Mesendoderm (in vitro differentiated cells): Measurements from ENCODE around the gene RBCK1.
"Not testable (repeated sequence)": the region's sequence is repeated elsewhere in the genome, so short reads cannot be mapped to it uniquely, and the experiment has no call there.

ENCODE experiments used
- DNase-seq: peaks from one replicate; pipeline ENCODE4 v3.0.0; 2013
- H2AK5ac ChIP-seq: 2 replicates; pipeline ENCODE4 v1.6.1; 2013; ENCODE audit warnings: low read length, inconsistent platforms
- H2BK120ac ChIP-seq: 2 replicates; pipeline ENCODE4 v1.6.1; 2013; ENCODE audit warnings: low read depth, mild to moderate bottlenecking, low read length, moderate library complexity, mixed read lengths
- H2BK15ac ChIP-seq: replicated peaks from 2 replicates; pipeline ENCODE4 v1.6.1; 2013; ENCODE audit warnings: low read depth, mild to moderate bottlenecking, moderate library complexity
- H2BK5ac ChIP-seq: 2 replicates; pipeline ENCODE4 v1.6.1; 2013; ENCODE audit warnings: low read length, inconsistent platforms
- H3K18ac ChIP-seq: 2 replicates; pipeline ENCODE4 v1.6.1; 2013; ENCODE audit warnings: mild to moderate bottlenecking, low read length, mixed read lengths
- H3K23ac ChIP-seq: one replicate; pipeline ENCODE4 v1.6.1; 2013; ENCODE audit warnings: low read length
- H3K27ac ChIP-seq: 2 replicates; pipeline ENCODE4 v1.5.1; 2013; ENCODE audit warnings: low read depth, mild to moderate bottlenecking, inconsistent platforms, low read length, moderate library complexity
- H3K27me3 ChIP-seq: 2 replicates; pipeline ENCODE4 v1.6.1; 2013; ENCODE audit warnings: low read length, control low read depth, mild to moderate bottlenecking, inconsistent platforms; ENCODE audit not compliant: insufficient read depth, poor library complexity
- H3K36me3 ChIP-seq: 2 replicates; pipeline ENCODE4 v1.6.1; 2013; ENCODE audit warnings: low read length, inconsistent platforms; ENCODE audit not compliant: control insufficient read depth, insufficient read depth
- H3K4ac ChIP-seq: one replicate; pipeline ENCODE4 v1.6.1; 2013; ENCODE audit warnings: low read depth, mild to moderate bottlenecking, low read length, moderate library complexity
- H3K4me1 ChIP-seq: 2 replicates; pipeline ENCODE4 v1.6.1; 2013; ENCODE audit warnings: low read depth, low read length, inconsistent platforms; ENCODE audit not compliant: control insufficient read depth
- H3K4me2 ChIP-seq: 2 replicates; pipeline ENCODE4 v1.6.1; 2013; ENCODE audit warnings: low read length
- H3K4me3 ChIP-seq: 2 replicates; pipeline ENCODE4 v1.5.1; 2013; ENCODE audit warnings: mild to moderate bottlenecking, low read length
- H3K56ac ChIP-seq: one replicate; pipeline ENCODE4 v1.6.1; 2013; ENCODE audit warnings: low read length
- H3K79me1 ChIP-seq: 2 replicates; pipeline ENCODE4 v1.6.1; 2013; ENCODE audit warnings: low read length, inconsistent platforms
- H3K79me2 ChIP-seq: 2 replicates; pipeline ENCODE4 v1.6.1; 2013; ENCODE audit warnings: mild to moderate bottlenecking, low read length; ENCODE audit not compliant: control insufficient read depth, insufficient read depth
- H3K9ac ChIP-seq: 2 replicates; pipeline ENCODE4 v1.6.1; 2013; ENCODE audit warnings: low read length, inconsistent platforms
- H4K5ac ChIP-seq: one replicate; pipeline ENCODE4 v1.6.1; 2013; ENCODE audit warnings: low read length
- H4K8ac ChIP-seq: one replicate; pipeline ENCODE4 v1.6.1; 2013; ENCODE audit warnings: low read depth, mild to moderate bottlenecking, control low read depth, low read length, moderate library complexity
- WGBS: extraction: QIAGEN DNeasy Blood & Tissue Kit; methylation state at CpG from one replicate; pipeline ENCODE4 v1.1.7; 2013; ENCODE audit warnings: low lambda C conversion rate, missing lambda C conversion rate; ENCODE audit not compliant: insufficient coverage; ENCODE audit errors: extremely low coverage; 5-methylcytosine and 5-hydroxymethylcytosine counted together

The RBCK1 gene

DNA sequence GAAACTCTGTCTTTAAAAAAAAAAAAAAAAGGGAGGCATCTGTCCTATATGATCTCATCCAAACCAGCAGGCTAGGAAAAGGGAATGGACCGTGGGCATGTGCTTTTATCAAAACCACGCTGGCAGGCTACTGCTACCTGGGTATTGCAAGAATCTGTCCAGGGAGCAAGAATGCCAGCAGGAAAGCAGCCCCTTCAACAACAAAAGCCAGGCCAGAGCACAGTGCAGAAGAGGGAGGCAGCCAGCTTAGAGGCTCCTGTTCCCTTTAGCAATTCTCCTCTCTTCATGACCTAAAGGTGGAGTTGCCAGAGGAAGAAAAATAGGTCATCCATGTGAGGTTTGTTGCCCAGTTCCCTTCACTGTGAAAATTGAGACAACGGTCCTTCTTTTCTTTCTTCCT lies 36.0 kb downstream of the RBCK1 start:
- H4K8ac ChIP-seq: no peak overlapping the region
- no peaks in the 10 kb centered on the region for H3K27me3 ChIP-seq
- no peak overlapping the region for H2AK5ac ChIP-seq
- H3K27ac ChIP-seq: no peak overlapping the region
- no peak overlapping the region for H3K56ac ChIP-seq
- H4K5ac ChIP-seq: no peak overlapping the region
- H2BK120ac ChIP-seq: no peak overlapping the region
- H2BK15ac ChIP-seq: no peak overlapping the region
- no peak overlapping the region for H3K4me3 ChIP-seq
- H3K9ac ChIP-seq: no peak overlapping the region
- peaks cover 6% of the 10 kb centered on the region for H3K36me3 ChIP-seq
- DNase-seq: no peak
- H3K23ac ChIP-seq: no peak overlapping the region
- H3K4me1 ChIP-seq: peaks cover 3% of the 10 kb centered on the region
- H3K4ac ChIP-seq: no peak overlapping the region
- H3K79me2 ChIP-seq: no peaks in the 10 kb centered on the region
- no peak overlapping the region for H3K4me2 ChIP-seq
- no CpG with 5 or more reads among the region's 3 CpGs for WGBS
- H2BK5ac ChIP-seq: no peak overlapping the region
- no peak overlapping the region for H3K18ac ChIP-seq
- H3K79me1 ChIP-seq: peaks cover 7% of the 10 kb centered on the region

GRCh38 chr20:444862-445426 lies 36.8 kb downstream of the RBCK1 start:
- no peak overlapping the region for H3K4me2 ChIP-seq
- no peak overlapping the region for H3K18ac ChIP-seq
- H3K9ac ChIP-seq: no peak overlapping the region
- H3K27me3 ChIP-seq: no peaks in the 10 kb centered on the region
- peaks cover 3% of the 10 kb centered on the region for H3K4me1 ChIP-seq
- DNase-seq: peak; percentile 30
- H3K36me3 ChIP-seq: peaks cover 4% of the 10 kb centered on the region
- H2AK5ac ChIP-seq: no peak overlapping the region
- H3K79me2 ChIP-seq: no peaks in the 10 kb centered on the region
- no peak overlapping the region for H4K8ac ChIP-seq
- H3K27ac ChIP-seq: no peak overlapping the region
- no peak overlapping the region for H3K4ac ChIP-seq
- no CpG with 5 or more reads among the region's 12 CpGs for WGBS
- no peak overlapping the region for H3K23ac ChIP-seq
- no peak overlapping the region for H3K4me3 ChIP-seq
- H4K5ac ChIP-seq: no peak overlapping the region
- peak overlapping the region; percentile 17 for H3K56ac ChIP-seq
- no peak overlapping the region for H2BK15ac ChIP-seq
- H2BK5ac ChIP-seq: no peak overlapping the region
- peaks cover 7% of the 10 kb centered on the region for H3K79me1 ChIP-seq
- H2BK120ac ChIP-seq: no peak overlapping the region

GRCh38 chr20:445514-446336 lies 37.6 kb downstream of the RBCK1 start:
- no peak overlapping the region for H3K23ac ChIP-seq
- no peak for DNase-seq
- H4K5ac ChIP-seq: no peak overlapping the region
- no peak overlapping the region for H3K9ac ChIP-seq
- peaks cover 7% of the 10 kb centered on the region for H3K79me1 ChIP-seq
- no peak overlapping the region for H2BK120ac ChIP-seq
- no CpG with 5 or more reads among the region's 5 CpGs for WGBS
- H3K56ac ChIP-seq: no peak overlapping the region
- H2AK5ac ChIP-seq: no peak overlapping the region
- H4K8ac ChIP-seq: no peak overlapping the region
- H3K36me3 ChIP-seq: peaks cover 2% of the 10 kb centered on the region
- H3K18ac ChIP-seq: no peak overlapping the region
- H3K4me1 ChIP-seq: peaks cover 3% of the 10 kb centered on the region
- H3K4me3 ChIP-seq: no peak overlapping the region
- H3K4ac ChIP-seq: no peak overlapping the region
- H2BK15ac ChIP-seq: no peak overlapping the region
- no peak overlapping the region for H2BK5ac ChIP-seq
- H3K79me2 ChIP-seq: no peaks in the 10 kb centered on the region
- H3K4me2 ChIP-seq: no peak overlapping the region
- H3K27ac ChIP-seq: no peak overlapping the region
- no peaks in the 10 kb centered on the region for H3K27me3 ChIP-seq

- H3K56ac ChIP-seq, H3K27me3 ChIP-seq, H3K27ac ChIP-seq, H3K18ac ChIP-seq, H2BK5ac ChIP-seq, DNase-seq, H2BK15ac ChIP-seq, H3K4me1 ChIP-seq, H3K4me3 ChIP-seq, H3K79me2 ChIP-seq, H3K4ac ChIP-seq, H3K23ac ChIP-seq, H4K8ac ChIP-seq, H2AK5ac ChIP-seq, H3K9ac ChIP-seq, H3K4me2 ChIP-seq, H4K5ac ChIP-seq, H2BK120ac ChIP-seq, H3K36me3 ChIP-seq: not testable (repeated sequence)
- H3K79me1 ChIP-seq: peaks cover 10% of the 10 kb centered on the region
- no CpG with 5 or more reads among the region's 11 CpGs for WGBS
Observed at GRCh38 chr20:452021-452420, 43.9 kb downstream of the RBCK1 start.

GRCh38 chr20:454951-455350 lies 46.9 kb downstream of the RBCK1 start:
- Histone ChIP-seq H3K79me2 (peaks cover 14% of the 10 kb centered on the region), H2BK120ac (no peak overlapping the region), H3K4me3 (no peak overlapping the region), H2AK5ac (no peak overlapping the region), H3K9ac (no peak overlapping the region), H3K36me3 (no peaks in the 10 kb centered on the region), H3K56ac (no peak overlapping the region), H4K8ac (no peak overlapping the region), H4K5ac (no peak overlapping the region), H3K4ac (no peak overlapping the region), H3K27ac (no peak overlapping the region), H3K4me2 (no peak overlapping the region), H3K27me3 (no peaks in the 10 kb centered on the region), H3K18ac (no peak overlapping the region), H3K23ac (no peak overlapping the region), H2BK15ac (no peak overlapping the region), H3K4me1 (no peaks in the 10 kb centered on the region), H2BK5ac (no peak overlapping the region), H3K79me1 (peaks cover 14% of the 10 kb centered on the region)
- no peak for DNase-seq
- WGBS: no CpG with 5 or more reads among the region's 3 CpGs
